Stimulated activated naive CD8-positive, alpha-beta T cell treated with anti-CD3 and anti-CD28 coated beads, Interleukin-15, Interleukin-2, amounts not matched to agents 100 U/mL and 50 U/mL, for 24 hours (primary cell): ENCODE measurements around the gene SERP2.

Experiments used
- ATAC-seq: fragments of 150-1000 bp; cut with Tn5 transposase; one replicate; pipeline ENCODE4 v1.10.0; 2021
- DNase-seq: peaks from one replicate; pipeline ENCODE4 v3.0.0; 2021

Gene SERP2

GRCh38 chr13:44412346-44412935 is 38.8 kb downstream of the SERP2 start:
- DNase-seq (no peak), ATAC-seq (no peak)

GRCh38 chr13:44413095-44413494 is 39.5 kb downstream of the SERP2 start:
- no peak for ATAC-seq

DNA sequence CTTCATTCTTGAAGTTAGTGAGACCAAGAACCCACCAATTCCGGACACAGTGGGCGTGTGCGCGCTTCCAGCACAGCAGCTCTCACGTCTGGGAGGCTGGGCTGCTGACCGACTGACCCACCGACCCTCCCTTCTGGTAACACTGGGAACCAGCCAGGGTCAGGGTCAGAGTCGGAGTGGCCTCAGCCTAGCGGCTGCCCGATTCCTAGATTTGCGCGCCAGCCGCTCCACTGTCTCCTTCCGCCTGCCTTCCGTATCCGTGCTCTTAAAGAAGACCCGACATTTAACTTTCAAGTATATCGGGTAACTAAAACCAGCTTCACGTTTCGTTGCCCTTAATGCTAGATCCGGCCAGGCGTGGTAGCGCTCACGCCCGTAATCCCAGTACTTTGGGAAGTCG is 41.1 kb downstream of the SERP2 start:
- ATAC-seq, result no peak

More at GRCh38 chr13:44413095-44413494, 39.5 kb downstream of the SERP2 start:
- DNase-seq, result no peak

GRCh38 chr13:44415815-44416214 is 42.2 kb downstream of the SERP2 start:
- ATAC-seq (no peak), DNase-seq (no peak)

More for the DNA sequence above, 41.1 kb downstream of the SERP2 start:
- no peak for DNase-seq

GRCh38 chr13:44416301-44416700 is 42.7 kb downstream of the SERP2 start:
- DNase-seq, result no peak

GRCh38 chr13:44416744-44417143 is 43.1 kb downstream of the SERP2 start:
- DNase-seq, result no peak
- no peak for ATAC-seq

More at GRCh38 chr13:44416301-44416700, 42.7 kb downstream of the SERP2 start:
- ATAC-seq, result no peak

GRCh38 chr13:44417446-44417845 is 43.8 kb downstream of the SERP2 start:
- ATAC-seq, result no peak
- no peak for DNase-seq

DNA sequence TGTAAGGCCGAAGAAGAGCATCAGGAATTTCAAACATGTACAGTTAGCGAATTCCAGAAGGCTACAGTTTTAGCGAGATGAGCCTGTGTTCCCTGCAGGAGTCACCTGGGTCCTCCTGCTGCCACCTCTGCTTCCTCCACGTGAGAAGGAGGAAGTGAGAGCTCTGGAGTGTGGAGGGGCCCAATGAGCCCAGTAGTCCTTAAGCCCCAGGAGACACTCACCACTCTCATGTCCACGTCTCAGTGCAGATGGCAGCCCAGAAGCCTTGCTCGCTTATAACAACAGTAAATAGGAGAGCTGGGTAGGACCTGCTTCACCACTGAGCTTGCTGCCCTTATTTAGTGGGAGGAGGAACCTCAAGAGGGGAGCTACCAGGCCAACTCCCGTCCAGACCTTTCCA is 44.3 kb downstream of the SERP2 start:
- peak; percentile 32 for ATAC-seq
- DNase-seq, result no peak

DNA sequence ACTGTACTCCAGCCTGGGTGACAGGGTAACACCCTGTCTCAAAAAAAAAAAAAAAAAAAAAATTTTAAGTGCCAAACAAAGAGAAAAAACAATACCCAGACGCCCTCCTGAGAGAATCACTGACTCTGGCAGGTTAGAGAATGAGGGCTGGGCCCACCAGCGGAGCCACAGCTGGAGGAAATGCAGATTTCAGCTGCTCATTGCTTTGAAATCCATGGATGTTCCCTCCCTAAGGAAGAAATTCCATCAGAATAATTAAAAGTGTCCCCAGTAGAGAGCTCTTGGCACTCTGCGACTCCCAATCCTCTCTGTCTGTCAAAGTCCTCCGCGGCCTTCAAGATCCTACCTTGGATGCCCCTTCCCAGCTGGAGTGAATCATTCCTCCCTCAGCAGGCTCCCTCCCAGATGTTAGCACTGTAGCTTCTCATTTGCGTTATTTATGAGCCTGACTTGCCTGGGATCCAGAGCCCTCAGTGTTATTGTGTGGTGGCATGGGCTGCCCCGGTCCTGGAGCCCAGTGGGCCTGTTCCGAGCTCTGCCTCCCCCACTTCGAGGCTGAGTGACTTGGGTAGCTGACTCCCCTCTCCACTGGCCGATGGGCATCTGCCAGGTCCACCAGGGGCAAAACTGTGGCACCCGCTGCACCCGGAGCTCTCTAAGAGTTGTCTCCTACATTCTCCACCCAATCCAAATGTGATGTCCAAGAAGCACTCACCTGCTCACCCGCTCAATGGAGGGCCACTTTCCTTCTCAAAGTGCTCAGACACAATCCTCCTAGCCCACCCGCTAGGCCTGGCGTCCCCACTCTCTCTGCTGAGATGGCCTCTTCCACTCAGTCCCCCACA is 47.0 kb downstream of the SERP2 start:
- DNase-seq, result no peak
- no peak for ATAC-seq

- no peak for ATAC-seq
- DNase-seq, result no peak
Observed at GRCh38 chr13:44421853-44422525, 48.4 kb downstream of the SERP2 start.

- DNase-seq (no peak), ATAC-seq (no peak)
Observed at GRCh38 chr13:44422755-44423643, 49.4 kb downstream of the SERP2 start.

DNA sequence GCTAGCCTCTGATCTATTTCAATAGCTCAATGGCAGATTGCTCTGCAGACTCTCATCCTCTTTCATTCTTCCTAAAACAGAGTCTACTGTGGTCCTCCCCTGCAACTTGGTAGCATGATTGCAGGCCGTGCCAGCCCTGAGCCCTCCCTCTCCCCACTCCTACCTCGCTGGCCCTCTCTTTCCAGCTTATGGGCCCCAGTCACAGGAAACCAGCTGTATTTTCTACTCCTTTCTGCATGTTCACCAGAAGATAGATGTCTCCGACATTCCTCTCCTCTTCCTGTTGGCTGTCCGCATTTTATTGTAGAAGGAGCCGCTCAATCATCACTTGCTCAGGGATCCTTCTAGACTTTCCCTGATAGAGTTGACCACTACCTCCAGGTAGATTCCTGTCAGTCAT is 50.2 kb downstream of the SERP2 start:
- no peak for DNase-seq
- no peak for ATAC-seq

DNA sequence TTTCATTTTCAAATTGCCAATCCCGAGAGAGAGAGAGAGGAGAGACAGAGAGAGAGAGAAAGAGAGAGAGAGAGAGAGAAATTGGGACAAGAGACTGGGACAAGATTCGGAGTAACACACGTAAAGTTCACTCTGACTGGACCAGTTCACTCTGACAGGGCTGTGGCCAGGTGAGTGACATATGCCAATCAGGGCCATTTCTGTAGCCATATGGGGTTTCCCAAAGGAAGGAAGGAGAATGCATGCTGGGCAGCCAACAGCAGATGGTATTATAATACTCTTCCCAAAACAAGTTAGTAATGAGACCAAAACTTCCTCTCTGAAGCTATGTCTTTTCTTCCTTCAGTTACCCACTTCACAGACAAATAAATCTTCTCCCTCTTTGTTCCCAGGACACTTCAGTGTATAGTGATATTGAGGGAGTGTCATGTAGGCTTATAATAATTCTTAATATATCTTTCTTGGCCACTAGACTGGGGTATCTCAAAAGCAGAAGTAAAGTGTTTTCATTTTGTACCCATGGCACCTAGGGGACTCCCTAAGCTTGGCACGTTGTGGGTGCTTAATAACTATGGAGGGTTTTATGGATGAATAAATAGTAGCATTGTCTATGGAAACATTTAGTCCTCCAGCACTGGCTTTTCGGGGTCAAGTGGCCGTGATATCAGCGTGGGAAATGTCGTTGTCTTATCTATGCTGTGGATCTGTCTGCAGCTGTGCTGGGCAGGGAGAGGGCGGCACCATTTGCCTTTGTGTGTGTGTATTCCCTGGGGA is 51.6 kb downstream of the SERP2 start:
- DNase-seq (no peak), ATAC-seq (no peak)

DNA sequence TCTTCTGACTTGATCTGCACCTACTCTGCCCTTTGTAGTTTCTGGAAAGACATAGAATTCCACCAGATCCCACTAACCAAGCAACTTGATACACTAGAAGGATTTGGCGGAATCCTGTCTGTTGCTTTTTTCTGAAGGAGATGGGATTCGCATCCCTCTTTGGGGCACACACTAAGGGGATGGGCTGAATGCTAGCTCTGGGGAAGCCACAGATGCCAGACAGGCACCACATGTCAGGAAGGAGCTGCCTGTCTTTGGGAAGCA is 52.1 kb downstream of the SERP2 start:
- ATAC-seq (no peak), DNase-seq (no peak)

DNA sequence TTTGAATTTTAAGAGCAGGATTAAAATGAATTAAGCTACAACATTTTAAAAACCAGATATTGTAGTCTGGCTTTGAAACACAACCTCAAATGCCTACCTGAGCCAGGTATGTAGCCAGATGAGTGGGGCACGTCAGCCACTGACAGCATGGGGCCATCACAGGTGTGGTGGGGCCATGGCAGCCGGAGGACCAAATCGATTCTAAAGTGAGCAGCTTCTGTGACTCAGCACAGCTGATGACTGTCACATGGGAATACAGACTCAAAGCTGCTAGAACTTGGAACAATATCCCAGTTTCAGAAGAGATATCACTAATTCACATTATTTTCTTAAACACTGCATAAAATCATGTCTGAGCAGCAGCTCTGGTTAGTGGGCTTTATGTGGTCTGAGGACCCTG is 52.8 kb downstream of the SERP2 start:
- no peak for ATAC-seq
- DNase-seq, result no peak

- DNase-seq (no peak), ATAC-seq (no peak)
Observed at GRCh38 chr13:44429311-44429710, 55.7 kb downstream of the SERP2 start.

- no peak for DNase-seq
- ATAC-seq, result no peak
Observed at GRCh38 chr13:44431150-44431549, 57.5 kb downstream of the SERP2 start.

- ATAC-seq (no peak), DNase-seq (no peak)
Observed at GRCh38 chr13:44432650-44433049, 59.0 kb downstream of the SERP2 start.

- DNase-seq, result no peak
- ATAC-seq, result no peak
Observed at GRCh38 chr13:44433863-44434765, 60.5 kb downstream of the SERP2 start.

DNA sequence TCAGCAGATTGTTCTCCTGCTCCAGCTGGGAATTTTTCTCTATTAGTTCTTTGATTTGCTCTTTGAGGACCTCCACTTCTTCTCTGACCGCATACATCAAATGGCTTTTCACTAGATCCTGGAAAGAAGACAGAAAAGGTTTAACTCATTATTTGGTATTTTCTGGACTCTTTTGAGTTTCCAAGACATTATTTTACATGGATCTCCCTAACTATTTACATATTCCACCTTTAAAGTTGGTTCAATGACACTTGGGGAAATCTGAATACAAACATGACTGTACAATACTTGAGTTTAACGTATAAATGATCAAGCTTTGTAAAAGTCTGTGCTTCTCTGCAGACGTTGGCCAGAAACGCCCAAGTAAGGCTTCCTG is 61.1 kb downstream of the SERP2 start:
- DNase-seq (no peak), ATAC-seq (no peak)
